Liver (tissue), 9 donors: ENCODE results near the gene NPNT. TPM values are rescaled to one million over a fixed set of nuclear protein-coding genes. Genes with fewer than 3 reads are reported as not detected.

Experiments
- DNase-seq: peaks from one replicate; pipeline ENCODE4 v3.0.0-alpha.2; 2017; ENCODE audit warnings: low spot score
- H3K27ac ChIP-seq, 2 donors: one replicate each; pipeline ENCODE4 v1.7.0; 2013; ENCODE audit warnings: inconsistent platforms in 2 of 2, low read length in 2 of 2, control low read depth in 1 of 2, low read depth in 1 of 2, mild to moderate bottlenecking in 1 of 2
- H3K27me3 ChIP-seq, 4 donors: one replicate each; pipeline versions ENCODE4 v1.6.1 to v1.7.0; 2013; ENCODE audit warnings: low read length in 3 of 4, inconsistent platforms in 1 of 4, mild to moderate bottlenecking in 1 of 4, moderate library complexity in 1 of 4; ENCODE audit not compliant: control insufficient read depth in 4 of 4, insufficient read depth in 4 of 4
- H3K36me3 ChIP-seq, 4 donors: one replicate each; pipeline versions ENCODE4 v1.6.1 to v1.7.0; 2013; ENCODE audit warnings: low read length in 3 of 4, mild to moderate bottlenecking in 3 of 4, low read depth in 1 of 4, moderate library complexity in 1 of 4; ENCODE audit not compliant: control insufficient read depth in 4 of 4, insufficient read depth in 3 of 4
- H3K4me1 ChIP-seq, 4 donors: one replicate each; pipeline versions ENCODE4 v1.6.1 to v1.7.0; 2013; ENCODE audit warnings: low read length in 3 of 4, mild to moderate bottlenecking in 3 of 4, moderate library complexity in 1 of 4; ENCODE audit not compliant: control insufficient read depth in 4 of 4, insufficient read depth in 4 of 4
- H3K4me3 ChIP-seq, 3 donors: one replicate each; pipeline versions ENCODE4 v1.6.1 to v1.7.0; 2013; ENCODE audit warnings: low read length in 3 of 3, control low read depth in 1 of 3, low read depth in 1 of 3, mild to moderate bottlenecking in 1 of 3
- H3K9ac ChIP-seq, 2 donors: one replicate each; pipeline ENCODE4 v1.7.0; 2013; ENCODE audit warnings: low read length in 2 of 2, mild to moderate bottlenecking in 2 of 2, moderate library complexity in 2 of 2, control low read depth in 1 of 2, low read depth in 1 of 2
- H3K9me3 ChIP-seq, 4 donors: one replicate each; pipeline versions ENCODE4 v1.6.1 to v1.7.0; 2013; ENCODE audit warnings: low read length in 3 of 4; ENCODE audit not compliant: control insufficient read depth in 4 of 4
- EGR1 ChIP-seq, 2 donors: IDR thresholded peaks; 2 replicates each; pipeline ENCODE4 v1.6.1; 2016 to 2018; ENCODE audit warnings: antibody characterized with exemption in 2 of 2, low read depth in 2 of 2
- FOXA1 ChIP-seq: IDR thresholded peaks from 2 replicates; pipeline ENCODE4 v1.6.1; 2016; ENCODE audit warnings: antibody characterized with exemption
- FOXA2 ChIP-seq: IDR thresholded peaks from 2 replicates; pipeline ENCODE4 v1.6.1; 2016; ENCODE audit warnings: antibody characterized with exemption
- GABPA ChIP-seq, 2 donors: IDR thresholded peaks in 1 of 2; conservative IDR thresholded peaks in 1 of 2; 2 replicates each; pipeline ENCODE4 v1.6.1; 2016; ENCODE audit warnings: antibody characterized with exemption in 2 of 2, mild to moderate bottlenecking in 1 of 2, moderate library complexity in 1 of 2
- JUND ChIP-seq, 2 donors: IDR thresholded peaks; 2 replicates each; pipeline ENCODE4 v1.6.1; 2016; ENCODE audit warnings: antibody characterized with exemption in 2 of 2
- MAX ChIP-seq: IDR thresholded peaks from 2 replicates; pipeline ENCODE4 v1.6.1; 2016; ENCODE audit warnings: antibody characterized with exemption
- NR2F2 ChIP-seq: IDR thresholded peaks from 2 replicates; pipeline ENCODE4 v1.6.1; 2016; ENCODE audit warnings: antibody characterized with exemption
- RAD21 ChIP-seq, 2 donors: IDR thresholded peaks; 2 replicates each; pipeline ENCODE4 v1.6.1; 2016; ENCODE audit warnings: antibody characterized with exemption in 2 of 2, mild to moderate bottlenecking in 2 of 2
- SP1 ChIP-seq: IDR thresholded peaks from 2 replicates; pipeline ENCODE4 v1.6.1; 2018; ENCODE audit warnings: antibody characterized with exemption, mild to moderate bottlenecking
- TAF1 ChIP-seq: conservative IDR thresholded peaks from 2 replicates; pipeline ENCODE4 v1.6.1; 2016; ENCODE audit warnings: antibody characterized with exemption, mild to moderate bottlenecking
- YY1 ChIP-seq: IDR thresholded peaks from 2 replicates; pipeline ENCODE4 v1.6.1; 2016; ENCODE audit warnings: antibody characterized with exemption, mild to moderate bottlenecking
- WGBS: extraction: QIAGEN DNeasy Blood & Tissue Kit; methylation state at CpG from one replicate; pipeline ENCODE4 v1.1.7; 2013; 5-methylcytosine and 5-hydroxymethylcytosine counted together
- polyA plus RNA-seq, 2 donors: library from polyadenylated mRNA; stranded (reverse) in 1 of 2; unstranded in 1 of 2; fragments of 200-250 nt in 1 of 2; fragments of >200 nt in 1 of 2; fragmentation: Nextera tagmentation in 1 of 2; extraction: Ambion mirVana in 1 of 2; gene quantifications; one replicate each; pipeline versions ENCODE4 v1.2.1 to v1.2.3, GENCODE V29; 2013 to 2015
- total RNA-seq, 2 donors: library from RNA; depleted of rRNA; stranded (reverse); fragments of >200 nt; gene quantifications; one replicate each; pipeline ENCODE4 v1.2.3, GENCODE V29; 2014
- TF ChIP-seq, protein P1 (sequence below): IDR thresholded peaks from 2 replicates; pipeline ENCODE4 v1.6.1; 2016; ENCODE audit warnings: antibody characterized with exemption
- TF ChIP-seq, protein P2 (sequence below): IDR thresholded peaks from 2 replicates; pipeline ENCODE4 v1.6.1; 2016; ENCODE audit warnings: antibody characterized with exemption, mild to moderate bottlenecking
- donor health status: healthy.
- donor health status: healthy.
- donor health status: healthy.
- donor health status: healthy.
- donor health status: healthy.

Gene NPNT
- total and polyA plus RNA-seq, 4 donors = 1.3 to 4.4 (median 2.0) TPM

- Histone ChIP-seq H3K9me3 (no peaks in the 10 kb centered on the region), H3K27me3 (no peaks in the 10 kb centered on the region), H3K4me1 (no peaks in the 10 kb centered on the region), H3K9ac (no peak overlapping the region), H3K27ac (no peak overlapping the region), H3K4me3 (no peak overlapping the region), H3K36me3 (no peaks in the 10 kb centered on the region)
- TF ChIP-seq FOXA2 = no peak
- TF ChIP-seq EGR1 (IDR thresholded peaks at IDR 0.05; ENCODE audit: low read depth in 2 of 2) = no peak
- TF ChIP-seq YY1 = no peak
- no peak for TF ChIP-seq SP1
- no peak for TF ChIP-seq MAX
- no peak for TF ChIP-seq NR2F2
- TF ChIP-seq FOXA1 = no peak
- TF ChIP-seq RAD21 (IDR thresholded peaks at IDR 0.05) = no peak
- TF ChIP-seq TAF1 = no peak
- TF ChIP-seq GABPA (IDR thresholded peaks at IDR 0.05 in 1 of 2, conservative IDR thresholded peaks at IDR 0.05 in 1 of 2) = no peak
- TF ChIP-seq JUND (IDR thresholded peaks at IDR 0.05) = no peak
- TF ChIP-seq, protein P1, sequence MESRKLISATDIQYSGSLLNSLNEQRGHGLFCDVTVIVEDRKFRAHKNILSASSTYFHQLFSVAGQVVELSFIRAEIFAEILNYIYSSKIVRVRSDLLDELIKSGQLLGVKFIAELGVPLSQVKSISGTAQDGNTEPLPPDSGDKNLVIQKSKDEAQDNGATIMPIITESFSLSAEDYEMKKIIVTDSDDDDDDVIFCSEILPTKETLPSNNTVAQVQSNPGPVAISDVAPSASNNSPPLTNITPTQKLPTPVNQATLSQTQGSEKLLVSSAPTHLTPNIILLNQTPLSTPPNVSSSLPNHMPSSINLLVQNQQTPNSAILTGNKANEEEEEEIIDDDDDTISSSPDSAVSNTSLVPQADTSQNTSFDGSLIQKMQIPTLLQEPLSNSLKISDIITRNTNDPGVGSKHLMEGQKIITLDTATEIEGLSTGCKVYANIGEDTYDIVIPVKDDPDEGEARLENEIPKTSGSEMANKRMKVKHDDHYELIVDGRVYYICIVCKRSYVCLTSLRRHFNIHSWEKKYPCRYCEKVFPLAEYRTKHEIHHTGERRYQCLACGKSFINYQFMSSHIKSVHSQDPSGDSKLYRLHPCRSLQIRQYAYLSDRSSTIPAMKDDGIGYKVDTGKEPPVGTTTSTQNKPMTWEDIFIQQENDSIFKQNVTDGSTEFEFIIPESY = no peak
- no peak for DNase-seq
Measured at GRCh38 chr4:105875233-105875632, 20.0 kb upstream of the NPNT start.

DNA sequence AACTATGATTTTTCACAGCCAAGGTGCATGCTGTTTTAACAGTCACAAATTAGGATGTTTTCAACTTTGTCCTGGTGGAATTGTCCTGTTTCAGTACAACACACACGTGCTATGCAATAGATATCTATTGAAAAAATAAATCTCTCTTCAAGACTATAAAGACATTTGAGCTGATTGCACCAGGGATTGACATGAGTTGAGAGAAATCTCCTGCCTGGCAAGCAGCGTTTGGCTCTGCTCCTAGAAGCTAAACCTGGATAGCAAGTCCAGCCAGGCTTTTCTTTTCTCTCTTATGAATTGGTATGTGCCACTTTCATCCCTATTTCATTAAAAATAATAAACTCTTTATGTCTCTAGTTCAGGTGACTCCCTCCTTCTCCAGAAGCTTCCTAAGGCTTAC lies 16.6 kb upstream of the NPNT start:
- no peaks in the 10 kb centered on the region for H3K27me3 ChIP-seq
- no peak overlapping the region for H3K9ac ChIP-seq
- TF ChIP-seq FOXA2 (no peak), MAX (no peak), EGR1 (IDR thresholded peaks at IDR 0.05; ENCODE audit: low read depth in 2 of 2) (no peak), YY1 (no peak), JUND (IDR thresholded peaks at IDR 0.05) (no peak), GABPA (IDR thresholded peaks at IDR 0.05 in 1 of 2, conservative IDR thresholded peaks at IDR 0.05 in 1 of 2) (no peak), FOXA1 (no peak), SP1 (no peak)
- TF ChIP-seq, protein P1 = no peak
- TF ChIP-seq, protein P2, sequence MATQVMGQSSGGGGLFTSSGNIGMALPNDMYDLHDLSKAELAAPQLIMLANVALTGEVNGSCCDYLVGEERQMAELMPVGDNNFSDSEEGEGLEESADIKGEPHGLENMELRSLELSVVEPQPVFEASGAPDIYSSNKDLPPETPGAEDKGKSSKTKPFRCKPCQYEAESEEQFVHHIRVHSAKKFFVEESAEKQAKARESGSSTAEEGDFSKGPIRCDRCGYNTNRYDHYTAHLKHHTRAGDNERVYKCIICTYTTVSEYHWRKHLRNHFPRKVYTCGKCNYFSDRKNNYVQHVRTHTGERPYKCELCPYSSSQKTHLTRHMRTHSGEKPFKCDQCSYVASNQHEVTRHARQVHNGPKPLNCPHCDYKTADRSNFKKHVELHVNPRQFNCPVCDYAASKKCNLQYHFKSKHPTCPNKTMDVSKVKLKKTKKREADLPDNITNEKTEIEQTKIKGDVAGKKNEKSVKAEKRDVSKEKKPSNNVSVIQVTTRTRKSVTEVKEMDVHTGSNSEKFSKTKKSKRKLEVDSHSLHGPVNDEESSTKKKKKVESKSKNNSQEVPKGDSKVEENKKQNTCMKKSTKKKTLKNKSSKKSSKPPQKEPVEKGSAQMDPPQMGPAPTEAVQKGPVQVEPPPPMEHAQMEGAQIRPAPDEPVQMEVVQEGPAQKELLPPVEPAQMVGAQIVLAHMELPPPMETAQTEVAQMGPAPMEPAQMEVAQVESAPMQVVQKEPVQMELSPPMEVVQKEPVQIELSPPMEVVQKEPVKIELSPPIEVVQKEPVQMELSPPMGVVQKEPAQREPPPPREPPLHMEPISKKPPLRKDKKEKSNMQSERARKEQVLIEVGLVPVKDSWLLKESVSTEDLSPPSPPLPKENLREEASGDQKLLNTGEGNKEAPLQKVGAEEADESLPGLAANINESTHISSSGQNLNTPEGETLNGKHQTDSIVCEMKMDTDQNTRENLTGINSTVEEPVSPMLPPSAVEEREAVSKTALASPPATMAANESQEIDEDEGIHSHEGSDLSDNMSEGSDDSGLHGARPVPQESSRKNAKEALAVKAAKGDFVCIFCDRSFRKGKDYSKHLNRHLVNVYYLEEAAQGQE = no peak
- 65% methylated on average over 2 of the region's 2 CpGs for WGBS
- H3K4me1 ChIP-seq = no peaks in the 10 kb centered on the region
- no peak overlapping the region for H3K4me3 ChIP-seq
- H3K9me3 ChIP-seq = no peaks in the 10 kb centered on the region
- DNase-seq = no peak
- H3K27ac ChIP-seq = no peak overlapping the region
- no peaks in the 10 kb centered on the region for H3K36me3 ChIP-seq
